GM13976 (cell line): ENCODE results near the gene ADGRG3.
A peak's percentile ranks its signal among the peaks of the same experiment; 100 is the strongest.
"Not testable (repeated sequence)": the region's sequence is repeated elsewhere in the genome, so short reads cannot be mapped to it uniquely, and the experiment has no call there.

ENCODE experiments used
- DNase-seq: peaks from one replicate; pipeline ENCODE4 v3.0.0; 2012; ENCODE audit warnings: low spot score
- in situ Hi-C: fragments of 300-500 bp; cut with MboI; formaldehyde crosslinking; loops from one replicate; pipeline ENCODE4 v1.12.0; 2022; ENCODE audit warnings: low sequenced_read_pairs, mixed read lengths, inconsistent platforms; ENCODE audit not compliant: unreplicated experiment
- TF ChIP-seq, protein P1 (sequence below): IDR thresholded peaks from 2 replicates; pipeline ENCODE4 v1.5.1; 2012; ENCODE audit warnings: borderline replicate concordance, mild to moderate bottlenecking; ENCODE audit not compliant: insufficient read depth; ENCODE audit errors: extremely low read depth, missing control alignments, control extremely low read depth

The ADGRG3 gene

DNA sequence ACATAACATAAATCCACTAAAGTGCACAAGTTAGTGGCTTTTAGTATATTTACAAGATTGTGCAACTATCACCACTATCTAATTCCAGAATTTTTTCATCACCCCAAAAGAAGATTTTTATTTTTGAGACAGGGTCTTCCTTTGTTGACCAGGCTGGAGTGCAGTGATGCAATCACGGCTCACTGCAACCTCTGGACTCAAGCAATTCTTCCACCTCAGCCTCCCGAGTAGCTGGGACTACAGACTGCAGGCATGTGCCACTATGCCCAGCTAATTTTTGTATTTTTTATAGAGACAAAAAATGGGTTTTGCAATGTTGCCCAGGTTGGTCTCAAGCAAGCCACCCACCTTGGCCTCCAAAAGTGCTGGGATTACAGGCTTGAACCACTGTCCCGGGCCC lies 41.6 kb downstream of the ADGRG3 start:
- in situ Hi-C loops, result no loop called here
- TF ChIP-seq, protein P1, sequence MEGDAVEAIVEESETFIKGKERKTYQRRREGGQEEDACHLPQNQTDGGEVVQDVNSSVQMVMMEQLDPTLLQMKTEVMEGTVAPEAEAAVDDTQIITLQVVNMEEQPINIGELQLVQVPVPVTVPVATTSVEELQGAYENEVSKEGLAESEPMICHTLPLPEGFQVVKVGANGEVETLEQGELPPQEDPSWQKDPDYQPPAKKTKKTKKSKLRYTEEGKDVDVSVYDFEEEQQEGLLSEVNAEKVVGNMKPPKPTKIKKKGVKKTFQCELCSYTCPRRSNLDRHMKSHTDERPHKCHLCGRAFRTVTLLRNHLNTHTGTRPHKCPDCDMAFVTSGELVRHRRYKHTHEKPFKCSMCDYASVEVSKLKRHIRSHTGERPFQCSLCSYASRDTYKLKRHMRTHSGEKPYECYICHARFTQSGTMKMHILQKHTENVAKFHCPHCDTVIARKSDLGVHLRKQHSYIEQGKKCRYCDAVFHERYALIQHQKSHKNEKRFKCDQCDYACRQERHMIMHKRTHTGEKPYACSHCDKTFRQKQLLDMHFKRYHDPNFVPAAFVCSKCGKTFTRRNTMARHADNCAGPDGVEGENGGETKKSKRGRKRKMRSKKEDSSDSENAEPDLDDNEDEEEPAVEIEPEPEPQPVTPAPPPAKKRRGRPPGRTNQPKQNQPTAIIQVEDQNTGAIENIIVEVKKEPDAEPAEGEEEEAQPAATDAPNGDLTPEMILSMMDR, result no peak
- DNase-seq, result no peak

DNA sequence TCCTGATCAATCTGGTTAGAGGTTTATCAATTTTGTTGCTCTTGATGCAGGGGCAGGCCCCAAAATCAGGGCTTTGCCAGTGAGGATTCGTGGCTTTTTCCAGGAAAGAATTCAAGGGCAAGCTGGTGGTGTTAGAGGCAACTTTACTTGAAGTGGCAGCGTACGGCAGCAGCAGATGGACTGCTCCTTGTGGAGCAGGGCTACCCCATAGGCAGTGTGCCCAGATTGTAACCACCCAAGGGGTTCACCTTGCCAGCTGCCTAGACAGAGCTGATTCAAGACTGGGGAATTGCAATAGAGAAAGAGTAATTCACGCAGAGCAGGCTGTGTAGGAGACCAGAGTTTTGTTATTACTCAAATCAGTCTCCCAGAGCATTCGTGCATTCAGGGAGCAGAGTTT lies 43.2 kb downstream of the ADGRG3 start:
- DNase-seq, result no peak
- in situ Hi-C loops, result no loop called here
- TF ChIP-seq, protein P1, result no peak

DNA sequence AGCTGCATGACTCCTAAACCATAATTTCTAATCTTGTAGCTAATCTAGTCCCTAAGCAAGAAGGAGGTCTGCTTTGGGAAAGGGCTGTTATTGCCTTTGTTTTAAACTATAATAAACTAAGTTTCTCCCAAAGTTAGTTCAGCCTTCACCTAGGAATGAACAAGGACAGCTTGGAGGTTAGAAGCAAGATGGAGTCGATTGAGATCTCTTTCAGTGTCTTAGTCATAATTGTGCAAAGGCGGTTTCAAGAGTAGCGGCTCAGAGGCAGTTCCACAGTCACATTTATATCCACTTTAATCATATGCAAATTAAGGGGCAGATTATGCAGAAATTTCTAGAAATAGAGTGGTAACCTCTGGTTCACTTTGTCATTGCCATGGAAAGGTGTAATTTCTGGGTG lies 43.9 kb downstream of the ADGRG3 start:
- in situ Hi-C loops, result no loop called here
- DNase-seq, result no peak
- TF ChIP-seq, protein P1, result no peak

DNA sequence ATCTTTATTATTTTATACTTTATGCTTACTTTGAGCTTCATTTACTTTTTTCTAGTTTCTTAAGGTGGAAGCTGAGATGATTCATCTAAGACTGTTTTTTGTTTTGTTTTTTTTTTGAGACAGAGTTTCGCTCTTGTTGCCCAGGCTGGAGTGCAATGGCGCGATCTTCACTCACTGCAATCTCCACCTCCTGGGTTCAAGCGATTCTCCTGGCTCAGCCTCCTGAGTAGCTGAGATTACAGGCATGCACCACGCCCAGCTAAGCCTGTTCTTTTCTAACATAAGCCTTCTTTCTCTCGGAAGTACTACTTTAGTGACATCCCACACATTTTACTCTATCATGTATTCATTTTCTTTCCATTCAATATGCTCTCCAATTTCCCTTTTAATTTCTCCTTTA lies 44.5 kb downstream of the ADGRG3 start:
- DNase-seq, in situ Hi-C loops: not testable (repeated sequence)

DNA sequence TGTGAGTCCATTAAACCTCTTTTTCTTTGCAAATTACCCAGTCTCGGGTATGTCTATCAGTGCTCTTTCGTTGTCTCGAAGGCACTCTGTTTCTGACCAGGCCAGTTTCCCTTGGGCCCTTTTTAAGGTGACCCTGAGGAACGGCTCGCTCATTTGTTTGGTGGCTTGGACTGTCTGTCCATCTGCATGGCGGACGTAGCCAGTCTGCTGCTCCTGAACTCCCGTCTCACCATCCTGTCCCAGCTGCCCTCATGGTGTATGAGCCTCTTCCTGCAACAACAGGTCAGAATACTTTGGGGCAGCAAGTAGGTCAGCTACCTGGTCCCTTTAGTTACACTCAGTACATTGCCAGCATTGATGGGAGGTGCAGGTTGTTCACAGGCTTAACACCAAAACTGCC lies 45.5 kb downstream of the ADGRG3 start:
- TF ChIP-seq, protein P1, result no peak
- no peak for DNase-seq
- in situ Hi-C loops, result no loop called here

DNA sequence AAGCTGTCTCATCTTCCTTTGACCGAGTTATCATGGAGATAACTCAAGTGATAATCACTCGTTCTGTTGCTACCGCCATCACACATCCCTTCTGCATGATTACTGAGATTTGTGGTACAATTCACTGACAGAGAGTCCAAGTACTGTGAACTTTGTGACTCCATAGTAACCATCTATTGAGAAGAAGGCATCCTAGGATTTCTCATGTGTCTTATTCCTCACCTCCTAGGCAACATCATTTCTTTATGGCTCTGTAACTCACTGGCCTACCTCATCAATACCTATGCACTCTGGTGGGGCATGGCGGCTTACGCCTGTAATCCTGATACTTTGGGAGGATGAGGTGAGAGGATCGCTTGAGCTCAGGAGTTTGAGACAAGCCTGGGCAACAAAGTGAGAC lies 45.9 kb downstream of the ADGRG3 start:
- DNase-seq, result no peak
- TF ChIP-seq, protein P1, result no peak
- in situ Hi-C loops, result no loop called here

DNA sequence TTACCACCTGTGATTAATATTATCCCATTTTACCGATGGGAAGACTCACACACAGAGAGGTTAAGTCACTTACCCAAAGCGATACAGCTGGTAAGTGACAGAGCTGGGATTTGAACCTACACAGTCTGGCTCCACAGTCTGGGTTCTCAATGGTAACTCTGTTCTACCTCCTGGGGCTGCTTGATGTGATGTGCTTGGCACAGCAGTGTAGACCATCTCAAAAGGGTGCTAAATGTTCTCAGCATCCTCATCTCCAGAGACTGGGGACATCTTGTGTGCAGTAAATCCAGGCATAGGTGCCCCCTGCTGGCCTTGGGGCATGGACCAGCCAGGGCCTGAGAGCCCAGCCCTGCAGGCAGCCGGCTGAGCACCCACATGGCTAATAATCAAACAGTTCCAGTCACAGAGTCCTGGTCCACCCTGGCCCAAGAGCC lies 52.1 kb downstream of the ADGRG3 start:
- DNase-seq, result peak; percentile 73
- in situ Hi-C loops, result no loop called here
- TF ChIP-seq, protein P1, result peak; percentile 51
